ENCODE measurements around the gene TECTB. TPM values are rescaled to one million over a fixed set of nuclear protein-coding genes. Genes with fewer than 3 reads are reported as not detected.

TECTB gene
- total RNA-seq, 1 experiment from 2014 or later: not detected

- H3K4me1 Mint-ChIP-seq: peaks cover 3% of the 10 kb centered on the region; the same call in 1 of the 2 replicates
- TF ChIP-seq USF1 (CRISPR knock-in tag; IDR thresholded peaks at IDR 0.05): no peak
- TF ChIP-seq ZBTB43 (CRISPR knock-in tag; IDR thresholded peaks at IDR 0.05): no peak
- no peak for TF ChIP-seq CREB1 (CRISPR knock-in tag; IDR thresholded peaks at IDR 0.05)
- no peak for TF ChIP-seq ZNF532 (CRISPR knock-in tag; IDR thresholded peaks at IDR 0.05; ENCODE audit: borderline replicate concordance)
- TF ChIP-seq NFE2L1 (CRISPR knock-in tag; IDR thresholded peaks at IDR 0.05): no peak
- no peak for TF ChIP-seq AFF4 (CRISPR knock-in tag; IDR thresholded peaks at IDR 0.05; ENCODE audit: borderline replicate concordance)
- no peak for TF ChIP-seq NR3C1 (CRISPR knock-in tag; conservative IDR thresholded peaks at IDR 0.05; ENCODE audit: low read depth)
- no peak for TF ChIP-seq FOXP1 (CRISPR knock-in tag; IDR thresholded peaks at IDR 0.05; ENCODE audit: borderline replicate concordance)
- TF ChIP-seq SMAD4 (CRISPR knock-in tag; IDR thresholded peaks at IDR 0.05): no peak
- TF ChIP-seq ELF4 (CRISPR knock-in tag; IDR thresholded peaks at IDR 0.05; ENCODE audit: low read depth): no peak
- no peak for TF ChIP-seq JUN (CRISPR knock-in tag; IDR thresholded peaks at IDR 0.05)
- no peak for TF ChIP-seq MYBL2 (CRISPR knock-in tag; IDR thresholded peaks at IDR 0.05)
- no peak for TF ChIP-seq TCF7 (CRISPR knock-in tag; IDR thresholded peaks at IDR 0.05; ENCODE audit: low read depth)
- no peak for TF ChIP-seq ZSCAN18 (CRISPR knock-in tag; IDR thresholded peaks at IDR 0.05)
- TF ChIP-seq SP1 (CRISPR knock-in tag; conservative IDR thresholded peaks at IDR 0.05): no peak
- TF ChIP-seq GABPB1 (CRISPR knock-in tag; IDR thresholded peaks at IDR 0.05): no peak
- TF ChIP-seq ATF2 (CRISPR knock-in tag; IDR thresholded peaks at IDR 0.05; ENCODE audit: borderline replicate concordance, low read depth): no peak
- TF ChIP-seq OVOL2 (CRISPR knock-in tag; IDR thresholded peaks at IDR 0.05; ENCODE audit: borderline replicate concordance): no peak
- CTCF ChIA-PET: interaction anchor here (0.5 to 1.9 kb wide), 2 partner anchors 75 to 102 kb away, joined by 3 to 4 read pairs; no protein-coding TSS in a partner anchor
- POLR2A ChIA-PET: no interaction called here
- no peak overlapping the region for H3K4me3 Mint-ChIP-seq
- H3K36me3 Mint-ChIP-seq: no peaks in the 10 kb centered on the region
- ATAC-seq (no peak), DNase-seq (ENCODE audit: low spot score) (no peak)
- H3K27me3 Mint-ChIP-seq (ENCODE audit: low read depth): no peaks in the 10 kb centered on the region
- H3K9me3 Mint-ChIP-seq: no peaks in the 10 kb centered on the region
- no peak overlapping the region for H3K27ac Mint-ChIP-seq
Observed at GRCh38 chr10:112332509-112333228, 49.5 kb downstream of the TECTB start.
